ENCODE data around the gene SNPH. TPM values are rescaled to one million over a fixed set of nuclear protein-coding genes. Genes with fewer than 3 reads are reported as not detected.

SNPH gene
- polyA plus RNA-seq, 2 of the 4 experiments (the other 2 are of a cell fraction) = 1.1 to 5.2 TPM

GRCh38 chr20:1225783-1226654 is 40.1 kb upstream of the SNPH start, which contains the start of gene RAD21L1 (continued):
- TF ChIP-seq CTCF (IDR thresholded peaks at IDR 0.05) (no peak), CHD2 (IDR thresholded peaks at IDR 0.05; ENCODE audit: low read length, partially characterized antibody) (no peak), PHF8 (IDR thresholded peaks at IDR 0.05; ENCODE audit: borderline replicate concordance, low read depth) (peak; percentile 59), HOXB13 (CRISPR knock-in tag; IDR thresholded peaks at IDR 0.05; ENCODE audit: low read depth) (0 out of 2 replicates have a peak, but pooled peaks have one; percentile 54), CBX8 (IDR thresholded peaks at IDR 0.05) (no peak)

GRCh38 chr20:1229541-1229940 is 36.6 kb upstream of the SNPH start:
- ATAC-seq (no peak), DNase-seq (ENCODE audit: low read depth in 1 of 2, low spot score in 1 of 2) (no peak), FAIRE-seq (peak; percentile 81)
- Histone ChIP-seq H3K27ac (no peak overlapping the region), H3K4me1 (no peaks in the 10 kb centered on the region), H3K4me3 (no peak overlapping the region), H3K9me3 (no peaks in the 10 kb centered on the region), H3K4me2 (no peak overlapping the region)
- TF ChIP-seq HES2 (IDR thresholded peaks at IDR 0.05) = no peak
- no peak for TF ChIP-seq EHF (CRISPR knock-in tag; IDR thresholded peaks at IDR 0.05)
- no peak for TF ChIP-seq BCL3 (IDR thresholded peaks at IDR 0.05)
- TF ChIP-seq MAFK (IDR thresholded peaks at IDR 0.05; ENCODE audit: partially characterized antibody) = peak; percentile 46
- no peak for TF ChIP-seq NFE2L2 (conservative IDR thresholded peaks at IDR 0.05; ENCODE audit: low read length)
- TF ChIP-seq CBX8 (IDR thresholded peaks at IDR 0.05) = no peak
- WGBS (ENCODE audit: missing lambda C conversion rate) = 51% methylated on average over 3 of the region's 3 CpGs
- CTCF ChIA-PET = no interaction called here
- POLR2A ChIA-PET = no interaction called here

GRCh38 chr20:1232286-1233111 is 33.6 kb upstream of the SNPH start:
- TF ChIP-seq HOXB13 (CRISPR knock-in tag; IDR thresholded peaks at IDR 0.05; ENCODE audit: low read depth) (no peak), RARB (CRISPR knock-in tag; IDR thresholded peaks at IDR 0.05) (no peak), SMC3 (IDR thresholded peaks at IDR 0.05) (no peak), POLR2AphosphoS2 (conservative IDR thresholded peaks at IDR 0.05; ENCODE audit: low read length) (no peak), FOXS1 (CRISPR knock-in tag; IDR thresholded peaks at IDR 0.05) (no peak), CHD4 (IDR thresholded peaks at IDR 0.05; ENCODE audit: borderline replicate concordance) (no peak), HOXA7 (CRISPR knock-in tag; IDR thresholded peaks at IDR 0.05) (no peak), SREBF2 (IDR thresholded peaks at IDR 0.05) (no peak), ZSCAN20 (CRISPR knock-in tag; IDR thresholded peaks at IDR 0.05) (no peak), NR3C1 (IDR thresholded peaks at IDR 0.05) (no peak), CEBPB (IDR thresholded peaks at IDR 0.05) (no peak), RAD21 (conservative IDR thresholded peaks at IDR 0.05 in 1 of 2, IDR thresholded peaks at IDR 0.05 in 1 of 2) (no peak)
- no peak overlapping the region for H3K27ac ChIP-seq
- no peaks in the 10 kb centered on the region for H3K9me3 ChIP-seq
- no peak for DNase-seq (ENCODE audit: low read depth in 1 of 2, low spot score in 1 of 2)
- CTCF ChIA-PET = no interaction called here
- 0 out of 6 replicates have a peak, but pooled peaks of 1 of the 2 experiments have one; percentile 54 for ATAC-seq
- 61% methylated on average over 3 of the region's 3 CpGs for WGBS (ENCODE audit: missing lambda C conversion rate)
- FAIRE-seq = peak; percentile 79
- no peak overlapping the region for H3K4me2 ChIP-seq
- no peak overlapping the region for H3K4me3 ChIP-seq
- POLR2A ChIA-PET = no interaction called here
- H3K4me1 ChIP-seq = no peaks in the 10 kb centered on the region
